ENCODE measurements around the gene CALHM3.

- TF ChIP-seq EZH2 (IDR thresholded peaks at IDR 0.05) (no peak), POLR2AphosphoS5 (IDR thresholded peaks at IDR 0.05; ENCODE audit: borderline replicate concordance, low read depth, low read length) (no peak)
Observed at GRCh38 chr10:103480521-103480920, 1.5 kb upstream of the CALHM3 start.
